Skin epidermis (tissue), 12 donors: ENCODE data around the gene NUDCD3.

Experiments
- H3K27ac ChIP-seq, 21 experiments: fragments of 200-600 bp; sonication (generic) in 11 of 21; one replicate each; pipeline ENCODE4 v1.5.0; 2020; ENCODE audit warnings: mild to moderate bottlenecking in 3 of 21, inconsistent platforms in 2 of 21, moderate library complexity in 2 of 21
- H3K4me3 ChIP-seq, 7 experiments: fragments of 200-600 bp; sonication (generic) in 2 of 7; one replicate each; pipeline ENCODE4 v1.5.0; 2020; ENCODE audit warnings: inconsistent platforms in 2 of 7, mild to moderate bottlenecking in 2 of 7, moderate library complexity in 1 of 7

NUDCD3 gene

GRCh38 chr7:44333911-44334733, 156.3 kb downstream of the NUDCD3 start:
- Histone ChIP-seq H3K27ac (no peak overlapping the region), H3K4me3 (no peak overlapping the region)

- Histone ChIP-seq H3K4me3 (no peak overlapping the region), H3K27ac (no peak overlapping the region)
These were observed 158.8 kb downstream of the NUDCD3 start for GRCh38 chr7:44331682-44332081.

- H3K27ac ChIP-seq: no peak overlapping the region
- no peak overlapping the region for H3K4me3 ChIP-seq
These were observed 160.1 kb downstream of the NUDCD3 start for GRCh38 chr7:44330331-44330730.

- Histone ChIP-seq H3K4me3 (no peak overlapping the region), H3K27ac (no peak overlapping the region)
These were observed 160.6 kb downstream of the NUDCD3 start for GRCh38 chr7:44329888-44330287.
